CD4-positive, CD25-positive, alpha-beta regulatory T cell (primary cell): ENCODE results near the gene PJA2. TPM values are rescaled to one million over a fixed set of nuclear protein-coding genes. Genes with fewer than 3 reads are reported as not detected.
A peak's percentile ranks its signal among the peaks of the same experiment; 100 is the strongest.

Source experiments
- ATAC-seq, 2 donors: fragments of 150-1000 bp; cut with Tn5 transposase; one replicate each; pipeline ENCODE4 v1.10.0; 2021; ENCODE audit warnings: low read depth in 2 of 2, moderate number of reproducible peaks in 2 of 2, moderate library complexity in 1 of 2
- DNase-seq, 3 donors: peaks; one replicate each; pipeline versions ENCODE4 v3.0.0 to v3.0.0-alpha.2; 2012 to 2022; ENCODE audit warnings: mixed read lengths in 1 of 3
- H3K27ac ChIP-seq: one replicate; pipeline ENCODE4 v1.7.0; 2013; ENCODE audit warnings: mild to moderate bottlenecking, low read length; ENCODE audit not compliant: insufficient read depth, poor library complexity, severe bottlenecking
- H3K27me3 ChIP-seq: one replicate; pipeline ENCODE4 v1.7.0; 2013; ENCODE audit warnings: low read length; ENCODE audit not compliant: control insufficient read depth, insufficient read depth
- H3K36me3 ChIP-seq: one replicate; pipeline ENCODE4 v1.7.0; 2013; ENCODE audit warnings: mild to moderate bottlenecking, low read length, moderate library complexity; ENCODE audit not compliant: control insufficient read depth, insufficient read depth
- H3K4me1 ChIP-seq: 2 replicates; pipeline ENCODE4 v1.7.0; 2013; ENCODE audit warnings: mild to moderate bottlenecking, low read length; ENCODE audit not compliant: insufficient read depth, control insufficient read depth, poor library complexity, severe bottlenecking
- H3K4me3 ChIP-seq: one replicate; pipeline ENCODE4 v1.7.0; 2013; ENCODE audit warnings: low read depth, mild to moderate bottlenecking, low read length, moderate library complexity
- H3K9me3 ChIP-seq, 2 experiments: 1 replicate in 1 of 2; 2 replicates in 1 of 2; pipeline ENCODE4 v1.7.0; 2013; ENCODE audit warnings: low read length in 2 of 2, mild to moderate bottlenecking in 1 of 2, moderate library complexity in 1 of 2; ENCODE audit not compliant: control insufficient read depth in 2 of 2
- H3K27ac Mint-ChIP-seq, 3 donors: one replicate each; pipeline ENCODE4 v1.8.0; 2020 to 2022; ENCODE audit warnings: mild to moderate bottlenecking in 3 of 3, mixed read lengths in 3 of 3, moderate library complexity in 2 of 3
- H3K27me3 Mint-ChIP-seq: one replicate; pipeline ENCODE4 v1.8.0; 2022; ENCODE audit warnings: mild to moderate bottlenecking, mixed read lengths
- H3K36me3 Mint-ChIP-seq: one replicate; pipeline ENCODE4 v1.8.0; 2020; ENCODE audit warnings: mixed read lengths
- H3K4me1 Mint-ChIP-seq, 4 donors: one replicate each; pipeline ENCODE4 v1.8.0; 2020 to 2022; ENCODE audit warnings: mixed read lengths in 4 of 4, mild to moderate bottlenecking in 1 of 4
- H3K4me3 Mint-ChIP-seq, 4 donors: one replicate each; pipeline ENCODE4 v1.8.0; 2020 to 2022; ENCODE audit warnings: mild to moderate bottlenecking in 4 of 4, mixed read lengths in 4 of 4, moderate library complexity in 3 of 4
- H3K9me3 Mint-ChIP-seq, 7 donors: one replicate each; pipeline ENCODE4 v1.8.0; 2020 to 2022; ENCODE audit warnings: mixed read lengths in 7 of 7, mild to moderate bottlenecking in 3 of 7, moderate library complexity in 2 of 7
- polyA plus RNA-seq, 4 donors: library from polyadenylated mRNA; unstranded; fragments of 300-500 nt; fragmentation: Illumina TruSeq; gene quantifications; one replicate each; pipeline ENCODE4 v1.2.3, GENCODE V29; 2021
- total RNA-seq: library from RNA; stranded (reverse); gene quantifications from one replicate; pipeline ENCODE4 v1.2.3, GENCODE V29; 2022

PJA2 gene
- total and polyA plus RNA-seq, 5 donors from 2014 or later, result 56.5 to 73.7 (median 63.7) TPM

- Histone ChIP-seq H3K9me3 (no peaks in the 10 kb centered on the region), H3K4me1 (peaks cover 2% of the 10 kb centered on the region), H3K27ac (no peak overlapping the region), H3K4me3 (no peak overlapping the region), H3K36me3 (peaks cover 71% of the 10 kb centered on the region), H3K27me3 (no peaks in the 10 kb centered on the region)
- DNase-seq (no peak), ATAC-seq (peak; percentile 20 to 25)
- Mint-ChIP-seq H3K4me3 (no peak overlapping the region), H3K4me1 (peaks cover 19 to 34% (median 26%) of the 10 kb centered on the region in 4 donors), H3K27ac (peak overlapping the region; percentile 9 to 52 (median 17)), H3K27me3 (no peaks in the 10 kb centered on the region), H3K9me3 (no peaks in the 10 kb centered on the region), H3K36me3 (peaks cover 37% of the 10 kb centered on the region)
Observed at GRCh38 chr5:109347252-109347888, 62.4 kb downstream of the PJA2 start.

GRCh38 chr5:109345699-109346098 is 64.1 kb downstream of the PJA2 start:
- Mint-ChIP-seq H3K27me3 (no peaks in the 10 kb centered on the region), H3K4me1 (peaks cover 17 to 31% (median 23%) of the 10 kb centered on the region in 4 donors), H3K9me3 (no peaks in the 10 kb centered on the region), H3K4me3 (no peak overlapping the region), H3K36me3 (peaks cover 33% of the 10 kb centered on the region), H3K27ac (peak overlapping the region in 2 of 3 donors; percentile 73 to 89)
- H3K27me3 ChIP-seq, result no peaks in the 10 kb centered on the region
- DNase-seq, result no peak
- no peak overlapping the region for H3K4me3 ChIP-seq
- no peak for ATAC-seq
- peaks cover 63% of the 10 kb centered on the region for H3K36me3 ChIP-seq
- no peak overlapping the region for H3K27ac ChIP-seq
- no peaks in the 10 kb centered on the region for H3K4me1 ChIP-seq
- H3K9me3 ChIP-seq, result no peaks in the 10 kb centered on the region

- Histone ChIP-seq H3K9me3 (no peaks in the 10 kb centered on the region), H3K27me3 (no peaks in the 10 kb centered on the region), H3K4me3 (no peak overlapping the region), H3K36me3 (peaks cover 47% of the 10 kb centered on the region), H3K4me1 (peaks cover 2% of the 10 kb centered on the region), H3K27ac (no peak overlapping the region)
- peak overlapping the region in 2 of 3 donors; percentile 37 to 83 for H3K27ac Mint-ChIP-seq
- peaks cover 33% of the 10 kb centered on the region for H3K36me3 Mint-ChIP-seq
- H3K4me3 Mint-ChIP-seq, result no peak overlapping the region
- DNase-seq (no peak), ATAC-seq (no peak)
- H3K27me3 Mint-ChIP-seq, result no peaks in the 10 kb centered on the region
- peaks cover 0 to 1% (median 0%) of the 10 kb centered on the region in 7 donors for H3K9me3 Mint-ChIP-seq
- peaks cover 0 to 19% (median 6%) of the 10 kb centered on the region in 4 donors for H3K4me1 Mint-ChIP-seq
Observed at GRCh38 chr5:109340351-109340750, 69.4 kb downstream of the PJA2 start.

GRCh38 chr5:109335114-109335513 is 74.7 kb downstream of the PJA2 start:
- no peak overlapping the region for H3K4me3 Mint-ChIP-seq
- Histone ChIP-seq H3K27ac (no peak overlapping the region), H3K27me3 (no peaks in the 10 kb centered on the region), H3K9me3 (no peaks in the 10 kb centered on the region), H3K4me1 (peaks cover 2% of the 10 kb centered on the region), H3K4me3 (no peak overlapping the region), H3K36me3 (peaks cover 41% of the 10 kb centered on the region)
- no peaks in the 10 kb centered on the region for H3K27me3 Mint-ChIP-seq
- peaks cover 0 to 20% (median 10%) of the 10 kb centered on the region in 4 donors for H3K4me1 Mint-ChIP-seq
- H3K36me3 Mint-ChIP-seq, result peaks cover 26% of the 10 kb centered on the region
- ATAC-seq (no peak), DNase-seq (no peak)
- H3K9me3 Mint-ChIP-seq, result peaks cover 0 to under 1% (median 0%) of the 10 kb centered on the region in 7 donors
- no peak overlapping the region for H3K27ac Mint-ChIP-seq

- peaks cover 24% of the 10 kb centered on the region for H3K36me3 Mint-ChIP-seq
- no peak overlapping the region for H3K27ac Mint-ChIP-seq
- H3K27ac ChIP-seq, result no peak overlapping the region
- H3K4me3 ChIP-seq, result no peak overlapping the region
- ATAC-seq, result no peak
- DNase-seq, result no peak
- H3K27me3 Mint-ChIP-seq, result no peaks in the 10 kb centered on the region
- peaks cover 50% of the 10 kb centered on the region for H3K36me3 ChIP-seq
- no peaks in the 10 kb centered on the region for H3K9me3 ChIP-seq
- no peak overlapping the region for H3K4me3 Mint-ChIP-seq
- no peaks in the 10 kb centered on the region for H3K9me3 Mint-ChIP-seq
- no peaks in the 10 kb centered on the region for H3K4me1 ChIP-seq
- H3K4me1 Mint-ChIP-seq, result peaks cover 0 to 10% (median 6%) of the 10 kb centered on the region in 4 donors
- H3K27me3 ChIP-seq, result no peaks in the 10 kb centered on the region
Observed at GRCh38 chr5:109334056-109334455, 75.7 kb downstream of the PJA2 start.

- no peak for ATAC-seq
- H3K4me1 Mint-ChIP-seq, result peaks cover 0 to 11% (median 4%) of the 10 kb centered on the region in 4 donors
Observed at GRCh38 chr5:109329333-109330237, 80.2 kb downstream of the PJA2 start.

GRCh38 chr5:109328626-109329025 is 81.1 kb downstream of the PJA2 start:
- Mint-ChIP-seq H3K4me1 (peaks cover 0 to 11% (median 3%) of the 10 kb centered on the region in 4 donors), H3K27ac (peak overlapping the region in 1 of 3 donors; percentile 31), H3K27me3 (no peaks in the 10 kb centered on the region), H3K9me3 (peaks cover 0 to 2% (median 0%) of the 10 kb centered on the region in 7 donors), H3K4me3 (peak overlapping the region in 1 of 4 donors; percentile 27), H3K36me3 (peaks cover 9% of the 10 kb centered on the region)
- H3K9me3 ChIP-seq, result no peaks in the 10 kb centered on the region
- peaks cover 12% of the 10 kb centered on the region for H3K36me3 ChIP-seq
- no peak overlapping the region for H3K27ac ChIP-seq
- no peaks in the 10 kb centered on the region for H3K4me1 ChIP-seq
- H3K4me3 ChIP-seq, result no peak overlapping the region
- ATAC-seq (no peak), DNase-seq (no peak)
- H3K27me3 ChIP-seq, result no peaks in the 10 kb centered on the region

More at GRCh38 chr5:109329333-109330237, 80.2 kb downstream of the PJA2 start:
- H3K27me3 ChIP-seq, result no peaks in the 10 kb centered on the region
- H3K36me3 ChIP-seq, result peaks cover 19% of the 10 kb centered on the region
- H3K27me3 Mint-ChIP-seq, result no peaks in the 10 kb centered on the region
- peaks cover 7% of the 10 kb centered on the region for H3K36me3 Mint-ChIP-seq
- no peak for DNase-seq
- no peaks in the 10 kb centered on the region for H3K4me1 ChIP-seq
- no peak overlapping the region for H3K27ac Mint-ChIP-seq
- H3K4me3 Mint-ChIP-seq, result no peak overlapping the region
- H3K4me3 ChIP-seq, result no peak overlapping the region
- H3K9me3 ChIP-seq, result no peaks in the 10 kb centered on the region
- H3K9me3 Mint-ChIP-seq, result peaks cover 0 to 2% (median 0%) of the 10 kb centered on the region in 7 donors
- no peak overlapping the region for H3K27ac ChIP-seq
